Measurements from ENCODE around the gene SPTBN2.

SPTBN2 gene

GRCh38 chr11:66701432-66702240 is 27.4 kb downstream of the SPTBN2 start:
- DNase-seq: peak in 1 of 5 experiments; percentile 40

GRCh38 chr11:66700742-66701141 is 28.3 kb downstream of the SPTBN2 start:
- DNase-seq: no peak

- no peak for DNase-seq
Observed at GRCh38 chr11:66700337-66700736, 28.7 kb downstream of the SPTBN2 start.

- DNase-seq: no peak
Observed at GRCh38 chr11:66698491-66698890, 30.5 kb downstream of the SPTBN2 start.

GRCh38 chr11:66697988-66698387 is 31.0 kb downstream of the SPTBN2 start:
- no peak for DNase-seq

- no peak for DNase-seq
Observed at GRCh38 chr11:66696146-66696545, 32.9 kb downstream of the SPTBN2 start.

- DNase-seq: peak; percentile 53 to 79 (median 75)
Observed at GRCh38 chr11:66694732-66695207, 34.2 kb downstream of the SPTBN2 start.

GRCh38 chr11:66694056-66694410 is 35.0 kb downstream of the SPTBN2 start:
- DNase-seq: no peak

- no peak for DNase-seq
Observed at GRCh38 chr11:66693356-66694055, 35.5 kb downstream of the SPTBN2 start.

GRCh38 chr11:66692871-66693331 is 36.1 kb downstream of the SPTBN2 start:
- no peak for DNase-seq

- DNase-seq: no peak
Observed at GRCh38 chr11:66692446-66692845, 36.6 kb downstream of the SPTBN2 start.

- DNase-seq: no peak
Observed at GRCh38 chr11:66691311-66691980, 37.6 kb downstream of the SPTBN2 start.

GRCh38 chr11:66689661-66690590 is 39.1 kb downstream of the SPTBN2 start:
- DNase-seq: no peak

- DNase-seq: no peak
Observed at GRCh38 chr11:66688561-66689534, 40.2 kb downstream of the SPTBN2 start.

- no peak for DNase-seq
Observed at GRCh38 chr11:66687831-66688281, 41.2 kb downstream of the SPTBN2 start.

GRCh38 chr11:66686801-66687750 is 41.9 kb downstream of the SPTBN2 start:
- DNase-seq: no peak

GRCh38 chr11:66686100-66686785 is 42.8 kb downstream of the SPTBN2 start:
- DNase-seq: no peak

GRCh38 chr11:66685276-66686099 is 43.5 kb downstream of the SPTBN2 start:
- no peak for DNase-seq
